ENCODE data around the gene KIF25.

Gene KIF25

GRCh38 chr6:168054765-168055560 lies 57.5 kb downstream of the KIF25 start:
- no peak for TF ChIP-seq CTCF (IDR thresholded peaks at IDR 0.05; ENCODE audit: borderline replicate concordance, control extremely low read depth, extremely low read depth, insufficient read depth, missing control alignments)
- in situ Hi-C loops (cut with MboI; ENCODE audit: low sequenced_read_pairs, unreplicated experiment), result no loop called here
- DNase-seq (ENCODE audit: low spot score), result no peak

- no peak for TF ChIP-seq CTCF (IDR thresholded peaks at IDR 0.05; ENCODE audit: borderline replicate concordance, control extremely low read depth, extremely low read depth, insufficient read depth, missing control alignments)
- no peak for DNase-seq (ENCODE audit: low spot score)
- in situ Hi-C loops (cut with MboI; ENCODE audit: low sequenced_read_pairs, unreplicated experiment), result no loop called here
Observed at GRCh38 chr6:168055696-168056489, 58.4 kb downstream of the KIF25 start.

- in situ Hi-C loops (cut with MboI; ENCODE audit: low sequenced_read_pairs, unreplicated experiment), result no loop called here
- TF ChIP-seq CTCF (IDR thresholded peaks at IDR 0.05; ENCODE audit: borderline replicate concordance, control extremely low read depth, extremely low read depth, insufficient read depth, missing control alignments), result no peak
Observed at GRCh38 chr6:168056892-168057527, 59.5 kb downstream of the KIF25 start.

GRCh38 chr6:168057836-168058235 lies 60.4 kb downstream of the KIF25 start:
- TF ChIP-seq CTCF (IDR thresholded peaks at IDR 0.05; ENCODE audit: borderline replicate concordance, control extremely low read depth, extremely low read depth, insufficient read depth, missing control alignments), result no peak
- in situ Hi-C loops (cut with MboI; ENCODE audit: low sequenced_read_pairs, unreplicated experiment), result no loop called here
- no peak for DNase-seq (ENCODE audit: low spot score)

More at GRCh38 chr6:168056892-168057527, 59.5 kb downstream of the KIF25 start:
- no peak for DNase-seq (ENCODE audit: low spot score)

GRCh38 chr6:168058691-168059551 lies 61.5 kb downstream of the KIF25 start:
- in situ Hi-C loops (cut with MboI; ENCODE audit: low sequenced_read_pairs, unreplicated experiment), result no loop called here
- TF ChIP-seq CTCF (IDR thresholded peaks at IDR 0.05; ENCODE audit: borderline replicate concordance, control extremely low read depth, extremely low read depth, insufficient read depth, missing control alignments), result no peak
- DNase-seq (ENCODE audit: low spot score), result no peak

GRCh38 chr6:168060521-168060931 lies 63.1 kb downstream of the KIF25 start:
- in situ Hi-C loops (cut with MboI; ENCODE audit: low sequenced_read_pairs, unreplicated experiment), result no loop called here
- no peak for DNase-seq (ENCODE audit: low spot score)
- no peak for TF ChIP-seq CTCF (IDR thresholded peaks at IDR 0.05; ENCODE audit: borderline replicate concordance, control extremely low read depth, extremely low read depth, insufficient read depth, missing control alignments)
